ENCODE data around the gene EPC1.
"Not testable (repeated sequence)": the region's sequence is repeated elsewhere in the genome, so short reads cannot be mapped to it uniquely, and the experiment has no call there.

EPC1 gene

GRCh38 chr10:32229788-32230187 lies 117.2 kb downstream of the EPC1 start:
- DNase-seq = not testable (repeated sequence)

- no peak for DNase-seq
Measured at GRCh38 chr10:32229170-32229569, 117.8 kb downstream of the EPC1 start.

- no peak for DNase-seq
Measured at GRCh38 chr10:32227802-32228201, 119.2 kb downstream of the EPC1 start.

- no peak for DNase-seq
Measured at GRCh38 chr10:32226624-32227023, 120.3 kb downstream of the EPC1 start.

GRCh38 chr10:32225976-32226375 lies 121.0 kb downstream of the EPC1 start:
- DNase-seq = no peak

GRCh38 chr10:32222376-32222775 lies 124.6 kb downstream of the EPC1 start:
- not testable (repeated sequence) for DNase-seq

- not testable (repeated sequence) for DNase-seq
Measured at GRCh38 chr10:32219156-32219555, 127.8 kb downstream of the EPC1 start.

GRCh38 chr10:32218206-32219044 lies 128.5 kb downstream of the EPC1 start:
- not testable (repeated sequence) for DNase-seq

Measured in NCI-H2081 treated with DMSO at 0.1 percent for 48 hours (cell line).